ENCODE measurements around the gene SDS.

The SDS gene, protein sequence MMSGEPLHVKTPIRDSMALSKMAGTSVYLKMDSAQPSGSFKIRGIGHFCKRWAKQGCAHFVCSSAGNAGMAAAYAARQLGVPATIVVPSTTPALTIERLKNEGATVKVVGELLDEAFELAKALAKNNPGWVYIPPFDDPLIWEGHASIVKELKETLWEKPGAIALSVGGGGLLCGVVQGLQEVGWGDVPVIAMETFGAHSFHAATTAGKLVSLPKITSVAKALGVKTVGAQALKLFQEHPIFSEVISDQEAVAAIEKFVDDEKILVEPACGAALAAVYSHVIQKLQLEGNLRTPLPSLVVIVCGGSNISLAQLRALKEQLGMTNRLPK

DNA sequence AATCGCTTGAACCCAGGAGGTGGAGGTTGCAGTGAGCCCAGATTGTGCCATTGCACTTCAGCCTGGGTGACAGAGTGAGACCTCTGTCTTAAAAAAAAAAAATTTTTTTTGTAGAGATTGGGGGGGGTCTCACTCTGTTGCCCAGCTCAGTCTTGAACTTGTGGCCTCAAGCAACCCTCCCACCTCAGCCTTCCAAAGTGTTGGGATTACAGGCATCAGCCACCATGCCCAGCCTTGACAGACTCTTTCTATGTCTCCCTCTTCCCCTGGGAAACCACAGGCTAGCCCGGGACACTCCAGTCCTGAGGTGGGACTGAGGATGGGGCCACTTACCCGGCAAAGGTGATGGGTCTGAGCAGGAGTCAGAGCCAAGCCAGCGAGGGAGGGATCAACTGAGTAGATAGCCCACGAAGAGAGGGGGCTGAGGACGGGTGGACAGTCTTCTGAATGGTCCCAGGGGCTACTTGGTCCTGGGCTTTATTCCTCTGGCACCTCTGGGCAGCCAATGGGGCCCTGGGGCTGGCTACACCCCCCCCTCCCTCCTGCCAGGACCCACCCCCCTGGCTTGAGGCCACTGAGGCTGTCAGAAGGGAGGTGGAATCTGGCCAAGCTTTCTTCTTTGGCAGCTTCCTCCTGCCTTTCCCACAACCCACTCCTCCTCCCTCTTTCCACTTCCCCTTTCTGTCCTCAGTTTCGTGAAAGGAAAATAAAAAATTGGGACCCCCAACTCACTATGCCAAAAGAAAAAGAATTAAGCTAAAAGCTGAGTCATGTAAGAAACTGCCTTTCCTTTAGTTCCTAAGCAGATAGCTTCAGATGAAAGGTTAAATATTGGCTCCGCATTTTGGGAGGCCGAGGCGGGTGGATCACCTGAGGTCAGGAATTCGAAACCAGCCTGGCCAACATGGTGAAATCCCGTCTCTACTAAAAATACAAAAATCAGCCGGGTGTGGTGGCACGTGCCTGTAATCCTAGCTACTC is at the start of gene SDS:
SDS (minus strand) TSS at position 453 of the 981 bp plus-strand sequence. CDS start 4,179 bp downstream, outside the sequence.
- DNase-seq: no peak

DNA sequence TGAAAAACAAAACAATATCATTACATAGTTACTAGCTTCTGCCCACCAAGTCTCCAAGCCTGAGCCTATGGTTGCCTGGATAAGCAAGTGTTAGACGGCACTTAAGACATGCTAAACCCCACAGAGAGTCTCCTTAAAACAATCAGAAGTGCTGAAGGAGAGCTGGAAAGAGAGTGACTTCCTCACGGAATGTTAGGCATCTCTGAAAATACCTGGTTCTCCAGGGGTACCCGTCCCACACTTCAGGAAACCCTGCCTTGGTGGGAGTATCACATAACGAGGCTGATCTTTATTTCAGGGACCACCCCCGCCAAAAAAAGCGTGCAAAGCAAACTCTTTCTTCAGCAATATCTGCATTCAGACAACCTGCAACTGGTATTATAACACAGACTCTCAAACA is 49.6 kb upstream of the SDS start:
- no peak for DNase-seq

DNA sequence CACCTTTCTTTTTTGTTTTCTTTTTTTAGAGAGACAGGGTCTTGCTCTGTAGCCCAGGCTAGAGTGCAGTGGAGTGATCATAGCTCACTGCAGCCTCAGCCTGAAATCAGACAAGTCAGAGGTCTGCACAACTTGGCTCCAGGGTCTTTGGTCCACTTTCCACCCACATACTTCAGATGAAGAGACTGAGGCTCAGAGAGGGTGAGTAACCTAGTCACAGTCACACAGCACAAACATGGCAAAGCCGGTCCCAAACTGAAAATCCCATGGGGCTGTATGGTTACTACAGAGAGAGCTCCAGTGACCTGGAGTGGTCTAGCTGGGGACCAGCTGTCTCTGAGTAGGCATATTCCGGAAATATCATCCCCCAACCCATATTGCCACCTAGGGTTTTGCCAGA is 48.8 kb upstream of the SDS start:
- no peak for DNase-seq

DNA sequence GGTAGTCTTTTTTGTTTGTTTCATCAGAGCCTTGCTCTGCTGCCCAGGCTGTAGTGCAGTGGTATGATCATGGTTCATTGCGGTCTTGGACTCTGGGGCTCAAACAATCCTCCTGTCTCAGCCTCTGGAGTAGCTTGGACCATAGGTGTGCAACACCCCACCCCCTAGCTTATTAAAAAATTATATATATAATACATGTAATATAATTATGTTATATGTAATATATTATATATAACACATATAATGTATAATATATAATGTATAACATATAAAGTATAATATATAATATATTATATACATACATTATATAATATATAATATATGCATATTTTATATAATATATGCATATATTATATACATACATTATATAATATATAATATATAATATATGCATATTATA is 46.2 kb upstream of the SDS start:
- DNase-seq: no peak

DNA sequence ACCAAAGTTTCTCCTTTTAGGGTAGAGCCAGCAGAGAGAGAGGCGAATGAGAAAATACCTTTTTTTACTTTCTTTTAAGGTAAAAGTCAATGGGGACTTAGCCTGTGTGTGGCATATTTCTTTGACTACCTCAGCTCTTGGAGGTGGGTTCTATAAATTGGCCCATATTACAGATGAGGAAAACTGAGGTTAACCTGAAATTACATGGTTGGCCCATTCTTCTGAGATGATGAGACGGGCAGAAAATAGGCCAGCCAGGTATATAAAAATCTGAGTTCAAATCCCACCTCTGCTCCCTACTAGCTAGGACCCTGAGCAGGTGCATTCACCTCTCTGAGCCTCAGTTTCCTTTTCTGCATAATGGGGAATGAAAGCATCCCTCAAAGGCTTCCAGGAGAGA is 45.6 kb upstream of the SDS start:
- DNase-seq: no peak

DNA sequence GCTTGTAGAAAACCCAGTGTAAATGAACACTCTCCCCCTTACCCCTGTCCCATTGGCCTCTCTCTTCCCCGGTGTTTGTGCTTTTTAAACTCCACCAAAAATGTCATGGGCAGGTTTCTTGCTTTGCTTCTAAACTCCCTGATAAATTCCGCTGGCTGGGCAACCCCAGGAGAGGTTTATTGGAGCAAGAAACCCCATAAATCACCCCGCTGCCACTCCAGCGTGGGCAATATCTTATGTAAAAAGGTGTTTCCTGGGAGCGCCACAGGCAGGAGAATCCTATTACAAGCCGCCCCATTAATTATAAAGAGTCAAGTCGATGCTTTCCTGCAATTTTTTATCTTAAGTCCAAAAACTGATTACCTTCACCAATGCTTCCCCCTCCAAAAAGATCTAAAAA is 45.2 kb upstream of the SDS start:
- DNase-seq: no peak

DNA sequence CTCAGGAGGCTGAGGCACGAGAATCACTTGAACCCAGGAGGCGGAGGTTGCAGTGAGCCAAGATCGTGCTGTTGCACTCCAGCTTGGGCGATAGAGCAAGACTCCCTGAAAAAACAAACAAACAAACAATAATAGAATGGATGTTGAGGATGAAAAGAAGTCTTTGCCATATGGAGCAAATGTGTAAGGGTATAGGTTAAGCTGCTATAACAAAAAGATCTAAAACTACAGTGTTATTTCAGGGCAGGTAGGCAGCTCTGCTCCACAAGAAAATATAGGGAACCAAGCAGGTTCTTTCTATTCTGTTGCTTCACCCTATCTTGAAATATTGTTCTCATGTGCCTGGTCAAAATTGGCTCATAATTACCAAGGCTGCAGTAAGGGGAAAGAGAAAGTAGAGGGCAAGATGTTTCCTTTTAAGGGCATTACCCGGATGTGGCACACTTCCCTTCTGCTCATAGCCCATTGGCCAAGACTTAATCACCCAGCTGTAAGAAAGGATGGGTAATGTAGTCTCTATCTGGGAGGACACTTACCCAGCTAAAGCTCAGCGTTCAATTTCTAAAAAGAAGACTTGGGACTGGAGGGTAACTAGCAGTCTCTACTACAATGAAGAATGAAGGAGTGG is 42.0 kb upstream of the SDS start:
- no peak for DNase-seq

DNA sequence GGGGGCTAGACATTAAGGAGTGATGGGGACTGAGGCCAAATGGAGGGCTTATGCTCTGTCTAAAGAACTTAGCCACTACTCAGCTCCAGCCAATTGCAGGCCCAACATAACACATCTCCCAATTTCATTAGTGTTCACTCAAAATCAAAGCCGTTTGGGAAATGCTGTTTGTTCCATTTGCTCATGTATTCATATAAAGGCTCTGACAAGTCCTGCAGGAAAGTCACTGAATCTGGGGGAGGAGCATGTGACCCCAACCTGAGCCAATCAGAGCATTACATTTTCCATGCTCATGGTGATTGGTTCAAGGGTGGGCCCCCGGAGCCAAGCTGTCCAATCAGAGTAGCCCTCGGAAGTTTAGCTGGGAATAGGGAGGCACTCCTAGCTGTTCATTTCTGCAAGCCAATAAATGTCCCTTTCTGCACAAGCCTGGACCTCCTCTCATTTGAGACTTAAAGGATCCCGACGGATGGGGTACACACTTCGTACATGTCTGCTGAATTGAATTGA is 39.4 kb upstream of the SDS start:
- DNase-seq: no peak

DNA sequence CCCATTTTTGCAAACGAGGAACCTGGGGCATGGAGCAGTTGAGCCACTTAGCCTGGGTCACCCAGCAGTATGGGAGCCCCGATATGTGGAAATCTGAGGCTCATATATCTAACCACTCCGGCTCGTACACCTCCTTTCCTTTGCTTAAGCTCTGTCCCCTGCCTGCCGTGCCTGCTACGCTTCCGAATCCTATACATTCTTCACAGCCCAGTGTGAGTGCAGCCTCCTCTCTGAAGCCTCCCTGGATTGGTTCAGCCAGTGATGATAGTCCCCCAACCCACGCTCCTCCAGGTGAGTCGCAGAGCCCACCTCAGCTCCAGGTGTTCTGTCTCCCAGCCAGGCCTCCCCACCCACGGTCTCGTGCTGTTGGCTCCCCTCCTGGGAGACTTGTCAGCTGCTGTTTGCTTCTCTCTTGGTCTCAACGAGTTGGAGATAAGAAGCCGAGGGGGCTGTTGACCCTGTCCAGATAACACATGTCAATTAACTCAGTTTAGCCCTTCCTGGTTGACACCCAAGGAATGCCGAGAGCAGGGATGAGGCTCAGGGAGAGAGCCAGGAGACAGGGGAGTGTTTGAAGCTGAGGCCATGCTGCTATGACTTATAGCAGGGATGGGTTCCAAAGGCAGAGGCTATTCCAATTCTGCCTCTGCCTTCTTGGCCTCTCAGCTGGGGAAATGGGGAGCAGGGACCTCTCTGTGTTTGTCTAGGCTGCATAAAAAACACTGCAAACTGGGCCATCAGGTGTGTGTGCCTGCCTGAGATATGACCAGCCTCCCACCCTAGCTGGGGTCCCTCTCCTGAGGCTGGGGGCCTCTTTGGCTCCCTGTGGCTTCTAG is 37.5 kb upstream of the SDS start:
- DNase-seq: no peak

DNA sequence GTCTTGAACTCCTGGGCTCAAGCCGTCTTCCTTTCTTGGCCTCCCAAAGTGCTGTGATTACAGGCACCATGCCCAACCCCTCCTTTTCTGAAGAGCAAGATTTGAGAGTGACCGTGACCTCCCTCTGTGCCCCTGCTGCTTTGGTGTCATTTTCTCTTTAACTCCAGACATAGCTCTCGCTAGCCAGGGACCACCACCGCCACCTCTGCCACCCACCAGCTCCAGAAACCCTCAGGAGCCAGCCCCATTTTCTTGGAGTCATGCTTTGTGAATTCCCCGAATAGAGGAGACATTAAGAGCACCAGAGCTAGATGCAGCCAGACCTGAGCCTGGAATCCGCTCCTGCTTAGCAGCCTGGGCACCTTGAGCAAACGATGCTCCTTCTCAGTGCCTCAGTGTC is 36.6 kb upstream of the SDS start:
- DNase-seq: no peak

DNA sequence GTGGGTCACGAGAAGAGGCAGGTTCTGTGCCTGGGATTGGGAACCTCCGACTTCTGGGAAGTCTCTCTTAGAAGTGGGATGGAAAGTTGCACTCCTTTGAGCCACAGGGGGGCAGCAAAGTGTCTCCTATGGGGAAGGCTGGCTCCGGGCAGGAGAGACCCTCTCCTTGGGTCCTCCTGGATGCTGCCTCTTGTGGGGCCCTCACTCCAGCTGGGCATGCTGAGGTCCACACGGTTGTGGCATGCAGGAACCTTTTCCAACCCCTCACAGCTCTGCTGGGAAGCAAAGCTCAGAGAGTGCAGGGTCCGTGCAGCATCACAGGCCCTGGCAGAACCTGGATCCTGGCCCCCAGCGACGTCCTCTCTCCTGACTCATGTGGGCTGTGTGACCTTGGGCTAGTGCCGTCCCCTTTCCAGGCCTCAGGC is 35.9 kb upstream of the SDS start:
- DNase-seq: no peak

DNA sequence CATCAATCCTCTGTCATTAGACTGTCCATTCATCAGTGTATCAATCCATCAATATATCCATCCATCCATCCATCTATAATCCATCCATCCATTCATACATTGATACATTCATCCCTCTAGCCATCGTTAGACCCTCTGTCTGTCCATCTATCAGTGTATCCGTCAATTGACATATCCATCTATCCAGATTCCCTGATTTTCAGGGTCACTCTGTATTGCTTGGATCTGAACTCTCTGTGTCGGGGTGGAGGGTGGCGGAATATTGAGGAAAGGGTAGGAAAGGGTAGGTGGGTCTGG is 35.6 kb upstream of the SDS start:
- DNase-seq: no peak

DNA sequence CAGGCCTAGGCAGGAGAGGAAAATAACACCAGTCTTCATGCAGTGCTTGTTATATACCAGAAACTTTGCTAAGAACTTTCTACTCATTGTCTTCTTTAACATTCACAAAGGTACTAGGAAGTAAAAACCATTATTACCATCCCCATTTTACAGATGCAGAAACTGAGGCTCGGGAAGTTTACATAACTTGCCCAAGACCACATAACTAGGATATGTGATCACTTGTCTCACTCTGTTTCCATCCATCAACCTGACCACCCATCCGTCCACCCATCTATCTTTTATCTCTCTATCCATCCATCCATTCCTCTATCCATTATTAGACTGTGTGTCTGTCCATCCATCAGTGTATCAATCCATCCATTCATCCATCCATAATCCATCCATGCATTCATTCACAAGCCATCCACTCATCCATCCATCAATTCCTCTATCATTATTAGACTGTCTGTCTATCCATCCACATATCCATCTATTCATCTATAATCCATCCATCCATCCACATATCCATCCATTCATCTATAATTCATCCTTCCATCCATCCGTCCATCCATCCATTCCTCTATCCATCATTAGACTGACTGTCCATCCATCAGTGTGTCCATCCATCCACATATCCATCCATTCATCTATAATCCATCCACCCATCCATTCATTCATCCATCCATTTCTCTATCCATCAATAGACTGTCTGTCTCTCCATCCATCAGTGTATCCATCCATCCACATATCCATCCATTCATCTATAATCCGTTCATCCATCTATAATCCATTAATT is 35.0 kb upstream of the SDS start:
- DNase-seq: no peak

DNA sequence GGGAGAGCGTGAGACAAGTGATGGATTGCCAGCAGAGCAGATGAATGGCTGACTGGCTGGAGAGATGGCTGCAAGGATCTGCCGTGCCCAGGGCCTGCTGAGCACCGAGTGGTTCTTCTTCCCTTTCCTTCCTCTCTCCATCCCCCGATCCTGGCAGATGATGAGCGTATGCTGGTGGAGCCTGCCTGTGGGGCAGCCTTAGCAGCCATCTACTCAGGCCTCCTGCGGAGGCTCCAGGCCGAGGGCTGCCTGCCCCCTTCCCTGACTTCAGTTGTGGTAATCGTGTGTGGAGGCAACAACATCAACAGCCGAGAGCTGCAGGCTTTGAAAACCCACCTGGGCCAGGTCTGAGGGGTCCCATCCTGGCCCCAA is 34.0 kb upstream of the SDS start:
- DNase-seq: no peak

DNA sequence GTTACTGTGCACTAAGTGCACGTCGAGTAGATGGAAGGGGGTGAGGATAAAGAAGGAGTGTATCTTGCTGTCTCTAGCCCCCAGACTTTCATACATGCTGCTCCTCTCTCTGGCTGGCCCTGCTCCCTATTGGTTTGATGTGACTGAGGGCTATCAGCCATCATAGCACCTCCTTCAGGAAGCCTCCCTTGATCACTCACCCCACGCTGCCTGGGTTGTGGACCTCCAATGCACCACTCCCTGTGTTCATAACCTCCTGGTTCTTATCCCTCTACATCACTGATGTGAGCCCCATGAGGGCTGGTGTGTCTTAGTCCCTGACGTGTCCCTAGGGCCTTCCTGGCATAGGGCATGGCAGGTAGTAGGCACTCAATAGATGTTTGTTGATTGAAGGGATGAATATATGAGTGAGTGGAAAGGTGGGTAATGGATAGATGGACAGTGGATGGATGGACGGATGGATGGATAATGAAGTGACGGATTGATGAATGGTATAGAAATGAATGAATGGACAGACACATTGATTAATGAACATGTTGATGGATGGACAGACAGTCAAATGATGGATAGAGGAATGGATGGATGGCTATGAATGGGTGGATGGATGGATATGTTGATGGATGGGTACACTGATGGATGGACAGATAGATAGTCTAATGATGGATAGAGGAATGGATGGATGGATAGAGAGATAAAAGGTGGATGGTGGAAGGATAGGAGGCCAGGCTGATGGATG is 33.5 kb upstream of the SDS start:
- no peak for DNase-seq

DNA sequence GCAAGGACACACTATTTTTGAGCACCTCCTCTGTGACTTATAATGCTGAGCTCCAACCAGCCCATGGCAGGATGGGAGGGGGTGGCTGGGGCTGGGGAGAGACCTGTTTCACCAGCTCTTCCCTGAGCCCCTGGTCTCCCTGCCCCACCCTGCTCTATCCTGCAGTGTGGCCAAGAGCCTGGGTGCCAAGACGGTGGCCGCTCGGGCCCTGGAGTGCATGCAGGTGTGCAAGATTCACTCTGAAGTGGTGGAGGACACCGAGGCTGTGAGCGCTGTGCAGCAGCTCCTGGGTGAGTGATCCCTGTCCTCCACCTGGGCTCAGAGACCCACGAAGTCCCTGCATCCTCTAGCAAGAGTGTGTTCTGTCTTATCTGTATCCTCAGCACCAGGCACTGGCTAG is 32.9 kb upstream of the SDS start:
- DNase-seq: no peak

DNA sequence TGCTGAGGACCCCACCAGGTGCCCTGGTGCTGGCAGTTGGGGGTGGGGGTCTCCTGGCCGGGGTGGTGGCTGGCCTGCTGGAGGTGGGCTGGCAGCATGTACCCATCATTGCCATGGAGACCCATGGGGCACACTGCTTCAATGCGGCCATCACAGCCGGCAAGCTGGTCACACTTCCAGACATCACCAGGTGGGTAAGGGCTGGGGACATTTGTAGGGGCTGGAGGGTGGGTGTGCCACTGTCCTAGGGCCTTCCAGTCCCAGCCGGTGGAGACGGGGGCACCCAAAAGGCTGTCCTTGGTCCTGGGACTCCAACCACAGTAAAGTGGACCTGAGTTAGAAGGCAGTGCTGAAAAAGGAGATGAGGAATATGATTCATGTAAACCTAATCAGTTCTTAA is 31.7 kb upstream of the SDS start:
- DNase-seq: no peak

DNA sequence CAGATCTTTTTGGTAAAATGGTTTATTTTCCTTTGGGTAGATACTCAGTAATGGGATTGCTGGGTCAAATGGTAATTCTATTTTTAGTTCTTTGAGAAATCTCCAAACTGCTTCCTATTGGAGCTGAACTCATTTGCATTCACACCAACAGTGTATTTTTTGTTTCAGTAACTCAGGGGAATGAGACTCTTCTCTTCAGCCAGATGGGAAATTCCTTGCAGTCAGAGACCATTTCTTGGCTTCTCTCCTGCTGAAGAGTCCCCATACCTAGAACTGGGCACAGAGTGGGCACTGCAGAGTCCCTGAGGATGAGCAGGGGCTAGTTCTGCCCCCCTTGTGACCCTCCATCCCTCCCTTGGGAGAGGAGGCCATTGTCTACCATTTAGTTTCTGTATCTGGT is 29.3 kb upstream of the SDS start:
- DNase-seq: no peak

DNA sequence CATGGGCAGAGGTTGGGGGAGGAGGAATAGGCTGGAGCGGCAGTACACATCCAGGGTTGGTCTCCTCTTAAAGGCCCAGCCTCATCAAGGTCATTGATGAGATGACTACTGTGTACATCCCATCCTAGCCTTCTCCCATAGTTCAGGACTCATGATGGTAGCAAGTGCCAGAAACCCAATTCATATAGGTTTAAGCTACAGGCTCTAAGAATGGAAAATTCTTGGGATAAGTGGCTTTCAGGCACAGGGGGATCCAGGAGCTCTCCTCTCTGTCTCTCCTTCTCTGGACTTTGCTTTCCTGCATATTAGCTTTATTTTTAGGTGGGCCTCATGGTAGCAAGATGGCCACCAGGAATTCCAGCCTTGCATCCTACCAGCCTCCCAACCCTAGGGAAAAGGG is 24.8 kb upstream of the SDS start:
- no peak for DNase-seq

DNA sequence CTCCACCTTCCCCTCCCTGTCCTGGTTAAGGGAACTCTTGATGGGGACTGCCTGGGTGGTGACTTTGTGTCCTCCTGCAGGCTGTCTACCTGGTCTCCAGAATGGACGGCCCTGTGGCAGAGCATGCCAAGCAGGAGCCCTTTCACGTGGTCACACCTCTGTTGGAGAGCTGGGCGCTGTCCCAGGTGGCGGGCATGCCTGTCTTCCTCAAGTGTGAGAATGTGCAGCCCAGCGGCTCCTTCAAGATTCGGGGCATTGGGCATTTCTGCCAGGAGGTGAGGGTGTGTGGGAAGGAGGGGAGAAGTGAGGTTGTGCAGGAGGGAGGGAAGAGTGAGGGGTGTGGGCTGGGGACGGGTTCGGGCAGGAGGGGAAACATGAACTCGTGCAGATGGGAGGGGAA is 24.2 kb upstream of the SDS start:
- no peak for DNase-seq

DNA sequence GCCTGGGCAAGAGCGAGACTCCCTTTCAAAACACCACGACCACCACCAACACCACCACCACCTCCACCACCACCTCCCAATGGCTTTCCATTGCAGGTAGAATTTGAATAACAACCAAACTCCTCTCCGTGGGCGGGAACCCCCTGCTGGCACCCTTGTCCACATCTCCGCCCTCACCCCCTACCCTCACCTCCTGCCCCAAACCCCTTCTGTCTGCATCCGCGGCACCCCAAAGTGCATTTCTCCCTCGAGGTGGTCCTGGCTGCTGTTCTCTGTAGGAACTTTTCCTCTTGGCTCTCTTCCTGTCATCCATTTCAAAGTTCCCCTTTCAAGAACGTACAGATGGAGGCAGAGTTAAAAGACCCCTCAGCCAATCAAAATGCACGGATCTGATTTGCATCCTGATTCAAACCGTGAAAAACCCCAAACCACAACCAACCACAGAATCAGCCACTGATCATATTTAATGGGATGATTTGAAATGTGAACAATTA is 22.3 kb upstream of the SDS start:
- no peak for DNase-seq
